Nephron progenitor cell (in vitro differentiated cells): ENCODE data around the gene C16orf95.

Experiments used
- DNase-seq: peaks from one replicate; pipeline ENCODE4 v3.0.0; 2021
- H3K27ac Mint-ChIP-seq: 2 replicates; pipeline ENCODE4 v1.8.0; 2021; ENCODE audit warnings: mild to moderate bottlenecking, moderate library complexity, mixed read lengths
- H3K27me3 Mint-ChIP-seq: 2 replicates; pipeline ENCODE4 v1.8.0; 2021; ENCODE audit warnings: mild to moderate bottlenecking, low read depth, mixed read lengths; ENCODE audit not compliant: poor library complexity
- H3K36me3 Mint-ChIP-seq: 2 replicates; pipeline ENCODE4 v1.8.0; 2021; ENCODE audit warnings: low read depth, mixed read lengths
- H3K4me1 Mint-ChIP-seq: 2 replicates; pipeline ENCODE4 v1.8.0; 2021; ENCODE audit warnings: mixed read lengths
- H3K4me3 Mint-ChIP-seq: 2 replicates; pipeline ENCODE4 v1.8.0; 2021; ENCODE audit warnings: mild to moderate bottlenecking, moderate library complexity, mixed read lengths
- H3K9me3 Mint-ChIP-seq: 2 replicates; pipeline ENCODE4 v1.8.0; 2021; ENCODE audit warnings: mild to moderate bottlenecking, moderate library complexity, mixed read lengths
- TF ChIP-seq, protein P1 (sequence below): fragments of 200-600 bp; sonication (generic); IDR thresholded peaks from 2 replicates; pipeline ENCODE4 v1.5.0; 2021; ENCODE audit warnings: antibody characterized with exemption

Gene C16orf95

DNA sequence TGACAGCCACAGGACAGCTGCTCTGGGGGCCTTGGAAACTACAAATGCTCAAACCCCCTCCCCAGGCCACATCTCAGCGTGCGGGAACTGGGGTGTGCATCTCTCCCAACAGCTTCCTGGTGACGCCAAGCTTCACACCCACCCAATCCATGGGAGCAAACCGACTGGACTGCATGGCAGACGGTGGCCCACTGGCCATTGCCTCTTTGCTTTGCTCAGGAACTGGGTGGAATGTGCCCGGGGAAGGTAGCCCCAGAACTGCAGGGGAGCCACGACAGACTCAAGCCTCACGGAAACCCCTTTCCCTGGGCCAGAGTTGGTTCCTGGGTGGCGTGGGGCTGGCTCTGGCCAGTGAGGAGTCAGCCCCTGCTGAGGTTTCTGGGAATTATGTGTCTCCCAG is 5.2 kb upstream of the C16orf95 start:
- no peaks in the 10 kb centered on the region for H3K36me3 Mint-ChIP-seq
- H3K27me3 Mint-ChIP-seq: peaks cover 3% of the 10 kb centered on the region

DNA sequence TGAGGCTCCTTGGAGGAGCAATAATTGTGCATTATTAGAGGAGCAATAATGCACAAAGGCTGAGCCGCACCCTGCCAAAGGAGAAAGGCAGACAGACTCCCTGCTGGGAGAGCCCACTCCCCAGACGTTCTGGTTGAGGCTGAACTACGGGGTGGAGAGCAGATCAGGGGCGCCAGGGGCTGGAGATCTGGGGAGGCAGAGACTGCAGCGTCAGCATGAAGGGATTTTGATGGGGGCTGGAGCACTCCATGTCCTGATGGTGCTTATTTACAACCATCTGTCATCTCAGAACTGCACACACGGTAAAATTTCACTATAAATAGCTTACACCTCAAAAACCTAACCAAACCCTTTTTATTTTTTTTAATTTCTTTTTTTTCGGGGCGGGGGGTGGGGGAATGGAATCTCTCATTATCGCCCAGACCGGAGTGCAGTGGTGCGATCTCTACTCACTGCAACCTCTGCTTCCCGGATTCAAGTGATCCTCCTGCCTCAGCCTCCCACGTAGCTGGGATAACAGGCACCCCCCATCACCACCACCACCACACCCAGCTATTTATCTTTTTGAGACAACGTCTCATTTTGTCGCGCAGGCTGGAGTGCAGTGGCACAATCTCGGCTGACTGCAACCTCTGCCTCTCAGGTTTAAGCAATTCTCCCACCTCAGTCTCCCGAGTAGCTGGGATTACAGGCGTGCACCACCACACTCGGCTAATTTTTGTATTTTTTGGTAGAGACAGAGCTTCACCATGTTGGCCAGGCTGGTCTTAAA is 4.3 kb upstream of the C16orf95 start:
- Mint-ChIP-seq H3K4me1 (peaks cover 31% of the 10 kb centered on the region), H3K4me3 (no peak overlapping the region), H3K27ac (peak overlapping the region; percentile 76), H3K9me3 (no peaks in the 10 kb centered on the region), H3K27me3 (peaks cover 3% of the 10 kb centered on the region), H3K36me3 (no peaks in the 10 kb centered on the region)
- TF ChIP-seq, protein P1, sequence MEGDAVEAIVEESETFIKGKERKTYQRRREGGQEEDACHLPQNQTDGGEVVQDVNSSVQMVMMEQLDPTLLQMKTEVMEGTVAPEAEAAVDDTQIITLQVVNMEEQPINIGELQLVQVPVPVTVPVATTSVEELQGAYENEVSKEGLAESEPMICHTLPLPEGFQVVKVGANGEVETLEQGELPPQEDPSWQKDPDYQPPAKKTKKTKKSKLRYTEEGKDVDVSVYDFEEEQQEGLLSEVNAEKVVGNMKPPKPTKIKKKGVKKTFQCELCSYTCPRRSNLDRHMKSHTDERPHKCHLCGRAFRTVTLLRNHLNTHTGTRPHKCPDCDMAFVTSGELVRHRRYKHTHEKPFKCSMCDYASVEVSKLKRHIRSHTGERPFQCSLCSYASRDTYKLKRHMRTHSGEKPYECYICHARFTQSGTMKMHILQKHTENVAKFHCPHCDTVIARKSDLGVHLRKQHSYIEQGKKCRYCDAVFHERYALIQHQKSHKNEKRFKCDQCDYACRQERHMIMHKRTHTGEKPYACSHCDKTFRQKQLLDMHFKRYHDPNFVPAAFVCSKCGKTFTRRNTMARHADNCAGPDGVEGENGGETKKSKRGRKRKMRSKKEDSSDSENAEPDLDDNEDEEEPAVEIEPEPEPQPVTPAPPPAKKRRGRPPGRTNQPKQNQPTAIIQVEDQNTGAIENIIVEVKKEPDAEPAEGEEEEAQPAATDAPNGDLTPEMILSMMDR: no peak
- DNase-seq: no peak

More for the DNA sequence above, 5.2 kb upstream of the C16orf95 start:
- no peak overlapping the region for H3K4me3 Mint-ChIP-seq
- DNase-seq: no peak
- TF ChIP-seq, protein P1: no peak
- H3K4me1 Mint-ChIP-seq: peaks cover 34% of the 10 kb centered on the region
- H3K27ac Mint-ChIP-seq: no peak overlapping the region
- H3K9me3 Mint-ChIP-seq: no peaks in the 10 kb centered on the region

DNA sequence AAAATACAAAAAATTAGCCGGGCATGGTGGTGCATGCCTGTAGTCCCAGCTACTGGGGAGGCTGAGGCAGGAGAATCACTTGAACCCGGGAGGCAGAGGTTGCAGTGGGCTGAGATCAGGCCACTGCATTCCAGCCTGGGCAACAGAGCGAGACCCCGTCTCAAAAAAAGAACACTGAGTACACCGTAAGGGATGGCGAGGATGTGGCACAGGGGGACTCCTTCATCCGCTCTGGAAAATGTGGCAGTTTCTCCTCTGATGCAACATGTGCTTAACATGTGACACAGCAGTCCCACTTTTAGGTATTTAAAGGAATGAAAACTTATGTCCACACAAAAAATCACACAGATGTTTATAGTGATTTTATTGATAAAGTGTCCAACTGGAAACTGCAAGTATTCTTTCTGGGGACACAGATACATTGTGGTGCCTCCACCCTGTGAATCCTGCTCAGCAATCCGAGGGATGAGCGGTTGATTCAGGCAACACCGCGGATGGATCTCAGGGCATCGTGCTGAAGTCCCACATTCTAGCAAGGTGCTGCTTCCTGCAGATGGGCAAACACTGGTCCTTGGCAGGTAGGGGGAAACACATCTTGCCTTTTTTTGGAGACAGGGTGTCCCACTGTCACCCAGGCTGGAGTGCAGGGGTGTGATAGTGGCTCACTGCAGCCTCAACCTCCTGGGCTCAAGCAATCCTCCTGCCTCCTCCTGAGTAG is 3.5 kb upstream of the C16orf95 start:
- Mint-ChIP-seq H3K36me3 (no peaks in the 10 kb centered on the region), H3K9me3 (no peaks in the 10 kb centered on the region), H3K27ac (no peak overlapping the region), H3K27me3 (peaks cover 3% of the 10 kb centered on the region), H3K4me3 (no peak overlapping the region), H3K4me1 (peaks cover 33% of the 10 kb centered on the region)
- no peak for DNase-seq
- TF ChIP-seq, protein P1: no peak

DNA sequence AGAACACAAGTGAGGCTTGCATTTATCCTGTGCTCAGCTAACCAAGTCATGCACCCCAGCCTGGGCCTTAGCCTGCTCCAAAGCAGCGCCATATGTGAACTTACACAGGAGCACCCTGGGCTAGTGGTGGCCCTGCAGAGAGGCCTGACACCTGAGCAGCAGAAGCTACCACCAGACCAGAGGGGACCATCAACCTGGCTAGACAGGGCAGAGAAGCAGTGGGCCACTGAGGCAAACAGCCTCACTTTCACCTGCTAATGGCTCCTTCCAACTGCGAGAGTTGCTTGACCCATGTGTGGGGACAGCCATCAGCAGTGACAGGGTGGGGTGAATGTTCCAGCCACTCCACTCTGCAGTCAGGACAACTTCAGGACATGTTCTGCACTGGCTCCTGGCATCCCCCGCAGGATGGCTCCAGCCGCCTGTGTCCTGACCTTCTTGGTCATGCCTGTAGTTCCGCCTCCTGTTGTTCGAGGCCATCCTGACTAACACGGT is 2.9 kb upstream of the C16orf95 start:
- Mint-ChIP-seq H3K4me3 (no peak overlapping the region), H3K27me3 (peaks cover 3% of the 10 kb centered on the region), H3K27ac (no peak overlapping the region), H3K9me3 (no peaks in the 10 kb centered on the region), H3K4me1 (peaks cover 36% of the 10 kb centered on the region), H3K36me3 (no peaks in the 10 kb centered on the region)
- DNase-seq: no peak
- TF ChIP-seq, protein P1: no peak

DNA sequence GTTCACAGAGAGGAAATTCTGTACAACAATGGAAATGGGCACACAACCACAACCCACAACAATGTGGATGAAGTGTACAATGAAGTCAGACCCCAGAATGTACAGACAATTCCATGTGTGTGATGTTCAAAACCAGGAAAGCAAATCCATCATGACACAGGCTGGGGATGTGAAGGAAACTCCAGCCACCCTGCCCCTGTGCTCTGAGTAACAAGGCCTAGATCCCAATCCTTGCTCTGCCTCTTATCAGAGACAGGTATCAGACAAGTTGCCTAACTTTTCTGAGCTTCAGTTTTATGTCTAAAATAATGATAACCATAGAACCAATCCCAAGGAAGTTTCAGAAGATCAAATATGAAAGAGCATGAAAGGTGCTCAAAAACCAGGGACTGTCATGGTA is 1.8 kb upstream of the C16orf95 start:
- Mint-ChIP-seq H3K4me3 (peak overlapping the region; percentile 94), H3K27me3 (peaks cover 3% of the 10 kb centered on the region), H3K36me3 (no peaks in the 10 kb centered on the region), H3K4me1 (peaks cover 36% of the 10 kb centered on the region), H3K9me3 (no peaks in the 10 kb centered on the region), H3K27ac (no peak overlapping the region)
- TF ChIP-seq, protein P1: no peak
- no peak for DNase-seq
